SK-N-SH treated with all-trans-retinoic acid at 6 μM for 48 hours (cell line): ENCODE measurements around the gene ACP2.
A peak's percentile ranks its signal among the peaks of the same experiment; 100 is the strongest.

Experiments used
- ATAC-seq: fragments of 200-7000 bp; cut with Tn5 transposase; 3 replicates; pipeline ENCODE4 v1.9.1; 2020; ENCODE audit warnings: mild to moderate bottlenecking, moderate library complexity
- ARNTL ChIP-seq: fragments of 450-650 bp; formaldehyde crosslinking; IDR thresholded peaks from 2 replicates; pipeline ENCODE4 v1.5.0; 2020; ENCODE audit warnings: low read depth, mild to moderate bottlenecking, moderate library complexity, borderline replicate concordance
- BACH2 ChIP-seq: fragments of 250-450 bp; sonication (Bioruptor Pico); IDR thresholded peaks from 2 replicates; pipeline ENCODE4 v1.9.0; 2021; ENCODE audit warnings: mild to moderate bottlenecking, borderline replicate concordance
- CSDC2 ChIP-seq: fragments of 250-450 bp; sonication (Bioruptor Pico); IDR thresholded peaks from 2 replicates; pipeline ENCODE4 v1.5.0; 2020; ENCODE audit warnings: mild to moderate bottlenecking, moderate library complexity
- ESRRG ChIP-seq: fragments of 250-450 bp; sonication (Bioruptor Pico); IDR thresholded peaks from 2 replicates; pipeline ENCODE4 v1.6.1; 2021; ENCODE audit warnings: mild to moderate bottlenecking
- OSR1 ChIP-seq: fragments of 250-450 bp; sonication (Bioruptor Pico); IDR thresholded peaks from 2 replicates; pipeline ENCODE4 v1.8.0; 2022; ENCODE audit warnings: moderate library complexity, mild to moderate bottlenecking, inconsistent platforms
- PPARA ChIP-seq: fragments of 250-450 bp; sonication (Bioruptor Pico); IDR thresholded peaks from 2 replicates; pipeline ENCODE4 v1.5.0; 2020; ENCODE audit warnings: mild to moderate bottlenecking, borderline replicate concordance
- RARB ChIP-seq: fragments of 250-450 bp; sonication (Bioruptor Pico); IDR thresholded peaks from 2 replicates; pipeline ENCODE4 v1.8.0; 2021; ENCODE audit warnings: mild to moderate bottlenecking, moderate library complexity
- SNAI2 ChIP-seq: fragments of 250-450 bp; sonication (Bioruptor Pico); IDR thresholded peaks from 2 replicates; pipeline ENCODE4 v1.5.0; 2020; ENCODE audit warnings: mild to moderate bottlenecking, moderate library complexity
- TCF4 ChIP-seq: fragments of 250-450 bp; sonication (Bioruptor Pico); IDR thresholded peaks from 2 replicates; pipeline ENCODE4 v1.8.0; 2021; ENCODE audit warnings: mild to moderate bottlenecking, moderate library complexity, borderline replicate concordance
- TOX ChIP-seq: fragments of 250-450 bp; sonication (Bioruptor Pico); IDR thresholded peaks from 2 replicates; pipeline ENCODE4 v1.8.0; 2021; ENCODE audit warnings: mild to moderate bottlenecking, moderate library complexity, borderline replicate concordance
- ZFP3 ChIP-seq: fragments of 250-450 bp; sonication (Bioruptor Pico); IDR thresholded peaks from 2 replicates; pipeline ENCODE4 v1.5.0; 2020; ENCODE audit warnings: mild to moderate bottlenecking, moderate library complexity
- ZFP30 ChIP-seq: fragments of 450-650 bp; formaldehyde crosslinking; IDR thresholded peaks from 2 replicates; pipeline ENCODE4 v1.5.0; 2022; ENCODE audit warnings: mild to moderate bottlenecking, moderate library complexity
- ZNF565 ChIP-seq: fragments of 450-650 bp; formaldehyde crosslinking; conservative IDR thresholded peaks from 2 replicates; pipeline ENCODE4 v1.5.0; 2020; ENCODE audit warnings: low read depth, mild to moderate bottlenecking, moderate library complexity
- ZNF70 ChIP-seq: fragments of 450-650 bp; formaldehyde crosslinking; IDR thresholded peaks from 2 replicates; pipeline ENCODE4 v1.5.0; 2020; ENCODE audit warnings: mild to moderate bottlenecking, moderate library complexity
- ZNF8 ChIP-seq: fragments of 450-650 bp; formaldehyde crosslinking; IDR thresholded peaks from 2 replicates; pipeline ENCODE4 v1.5.0; 2020; ENCODE audit warnings: mild to moderate bottlenecking, moderate library complexity
- TF ChIP-seq, protein P1 (sequence below): fragments of 250-450 bp; sonication (Bioruptor Pico); IDR thresholded peaks from 2 replicates; pipeline ENCODE4 v1.5.1; 2020; ENCODE audit warnings: low read depth, mild to moderate bottlenecking, moderate library complexity
- TF ChIP-seq, protein P2 (sequence below): fragments of 250-450 bp; sonication (Bioruptor Pico); IDR thresholded peaks from 2 replicates; pipeline ENCODE4 v1.5.1; 2021; ENCODE audit warnings: mild to moderate bottlenecking, moderate library complexity
- TF ChIP-seq, protein P3 (sequence below): fragments of 250-450 bp; sonication (Bioruptor Pico); IDR thresholded peaks from 2 replicates; pipeline ENCODE4 v1.8.0; 2020; ENCODE audit warnings: mild to moderate bottlenecking, moderate library complexity, borderline replicate concordance
- TF ChIP-seq, protein P4 (sequence below): fragments of 250-450 bp; sonication (Bioruptor Pico); IDR thresholded peaks from 2 replicates; pipeline ENCODE4 v1.8.0; 2021; ENCODE audit warnings: low read depth, mild to moderate bottlenecking, moderate library complexity, borderline replicate concordance

ACP2 gene

DNA sequence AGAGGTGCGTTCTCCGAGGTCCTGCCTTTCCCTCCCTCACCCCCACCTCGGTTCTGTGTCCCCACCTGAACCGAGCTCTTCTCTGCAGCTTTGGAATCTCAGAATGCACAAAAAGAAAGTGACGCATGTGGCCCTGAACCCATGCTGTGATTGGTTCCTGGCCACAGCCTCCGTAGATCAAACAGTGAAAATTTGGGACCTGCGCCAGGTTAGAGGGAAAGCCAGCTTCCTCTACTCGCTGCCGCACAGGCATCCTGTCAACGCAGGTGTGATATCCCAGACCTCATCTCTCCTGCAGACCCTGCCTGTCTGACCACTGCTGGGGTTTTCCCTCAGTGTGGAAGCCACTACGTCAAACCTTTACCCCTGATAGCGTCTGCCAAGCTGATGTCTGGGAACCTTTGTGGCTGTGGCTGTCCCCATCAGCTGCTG, 13.9 kb downstream of the ACP2 start:
- no peak for TF ChIP-seq RARB (CRISPR knock-in tag)
- TF ChIP-seq CSDC2 (CRISPR knock-in tag) = no peak
- no peak for TF ChIP-seq ZFP3 (CRISPR knock-in tag)
- no peak for TF ChIP-seq ZNF565 (CRISPR knock-in tag)
- TF ChIP-seq SNAI2 (CRISPR knock-in tag) = no peak
- TF ChIP-seq ZNF70 (CRISPR knock-in tag) = no peak
- TF ChIP-seq ZNF8 (CRISPR knock-in tag) = no peak
- no peak for TF ChIP-seq TCF4 (CRISPR knock-in tag)
- TF ChIP-seq, protein P1, sequence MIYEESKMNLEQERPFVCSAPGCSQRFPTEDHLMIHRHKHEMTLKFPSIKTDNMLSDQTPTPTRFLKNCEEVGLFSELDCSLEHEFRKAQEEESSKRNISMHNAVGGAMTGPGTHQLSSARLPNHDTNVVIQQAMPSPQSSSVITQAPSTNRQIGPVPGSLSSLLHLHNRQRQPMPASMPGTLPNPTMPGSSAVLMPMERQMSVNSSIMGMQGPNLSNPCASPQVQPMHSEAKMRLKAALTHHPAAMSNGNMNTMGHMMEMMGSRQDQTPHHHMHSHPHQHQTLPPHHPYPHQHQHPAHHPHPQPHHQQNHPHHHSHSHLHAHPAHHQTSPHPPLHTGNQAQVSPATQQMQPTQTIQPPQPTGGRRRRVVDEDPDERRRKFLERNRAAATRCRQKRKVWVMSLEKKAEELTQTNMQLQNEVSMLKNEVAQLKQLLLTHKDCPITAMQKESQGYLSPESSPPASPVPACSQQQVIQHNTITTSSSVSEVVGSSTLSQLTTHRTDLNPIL (CRISPR knock-in tag) = no peak
- no peak for TF ChIP-seq PPARA
- no peak for TF ChIP-seq ZFP30
- TF ChIP-seq, protein P2, sequence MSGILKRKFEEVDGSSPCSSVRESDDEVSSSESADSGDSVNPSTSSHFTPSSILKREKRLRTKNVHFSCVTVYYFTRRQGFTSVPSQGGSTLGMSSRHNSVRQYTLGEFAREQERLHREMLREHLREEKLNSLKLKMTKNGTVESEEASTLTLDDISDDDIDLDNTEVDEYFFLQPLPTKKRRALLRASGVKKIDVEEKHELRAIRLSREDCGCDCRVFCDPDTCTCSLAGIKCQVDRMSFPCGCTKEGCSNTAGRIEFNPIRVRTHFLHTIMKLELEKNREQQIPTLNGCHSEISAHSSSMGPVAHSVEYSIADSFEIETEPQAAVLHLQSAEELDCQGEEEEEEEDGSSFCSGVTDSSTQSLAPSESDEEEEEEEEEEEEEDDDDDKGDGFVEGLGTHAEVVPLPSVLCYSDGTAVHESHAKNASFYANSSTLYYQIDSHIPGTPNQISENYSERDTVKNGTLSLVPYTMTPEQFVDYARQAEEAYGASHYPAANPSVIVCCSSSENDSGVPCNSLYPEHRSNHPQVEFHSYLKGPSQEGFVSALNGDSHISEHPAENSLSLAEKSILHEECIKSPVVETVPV (CRISPR knock-in tag) = no peak
- no peak for TF ChIP-seq ARNTL (CRISPR knock-in tag)
- no peak for TF ChIP-seq TOX (CRISPR knock-in tag)
- TF ChIP-seq, protein P3, sequence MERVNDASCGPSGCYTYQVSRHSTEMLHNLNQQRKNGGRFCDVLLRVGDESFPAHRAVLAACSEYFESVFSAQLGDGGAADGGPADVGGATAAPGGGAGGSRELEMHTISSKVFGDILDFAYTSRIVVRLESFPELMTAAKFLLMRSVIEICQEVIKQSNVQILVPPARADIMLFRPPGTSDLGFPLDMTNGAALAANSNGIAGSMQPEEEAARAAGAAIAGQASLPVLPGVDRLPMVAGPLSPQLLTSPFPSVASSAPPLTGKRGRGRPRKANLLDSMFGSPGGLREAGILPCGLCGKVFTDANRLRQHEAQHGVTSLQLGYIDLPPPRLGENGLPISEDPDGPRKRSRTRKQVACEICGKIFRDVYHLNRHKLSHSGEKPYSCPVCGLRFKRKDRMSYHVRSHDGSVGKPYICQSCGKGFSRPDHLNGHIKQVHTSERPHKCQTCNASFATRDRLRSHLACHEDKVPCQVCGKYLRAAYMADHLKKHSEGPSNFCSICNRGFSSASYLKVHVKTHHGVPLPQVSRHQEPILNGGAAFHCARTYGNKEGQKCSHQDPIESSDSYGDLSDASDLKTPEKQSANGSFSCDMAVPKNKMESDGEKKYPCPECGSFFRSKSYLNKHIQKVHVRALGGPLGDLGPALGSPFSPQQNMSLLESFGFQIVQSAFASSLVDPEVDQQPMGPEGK = no peak
- TF ChIP-seq, all 23 proteins: peak for 0
- no peak; the same call in 2 of the 3 replicates for ATAC-seq

DNA sequence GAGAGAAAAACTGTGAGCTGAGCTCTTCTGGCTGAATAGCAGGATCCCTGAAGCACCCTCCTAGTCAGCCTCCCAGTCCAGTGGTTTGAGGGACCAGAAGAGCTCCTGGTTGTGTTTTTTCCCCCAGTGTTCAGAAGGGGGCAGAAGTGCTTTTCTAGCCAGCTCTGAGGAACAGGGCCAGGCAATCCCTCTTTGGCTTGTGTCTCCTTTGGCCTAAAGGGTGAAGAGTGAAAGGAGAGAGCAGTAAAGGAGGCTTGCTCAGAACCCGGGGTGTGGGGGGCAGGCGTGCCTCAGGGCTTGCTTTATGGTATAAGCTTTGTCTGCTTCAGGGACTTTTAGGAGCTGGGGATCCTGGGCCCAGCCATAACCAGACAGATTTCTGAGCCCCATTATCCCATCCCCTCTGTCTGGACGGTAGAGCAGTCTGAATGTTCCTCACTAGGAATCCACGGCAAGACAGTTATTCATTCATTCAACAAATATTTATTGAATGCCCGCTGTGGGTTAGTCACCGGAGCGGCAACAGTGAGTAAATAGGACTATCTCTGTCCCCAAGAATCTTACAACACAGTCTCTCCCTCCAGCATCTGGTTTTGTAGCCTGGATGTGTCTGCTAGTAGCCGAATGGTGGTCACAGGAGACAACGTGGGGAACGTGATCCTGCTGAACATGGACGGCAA, 14.5 kb downstream of the ACP2 start:
- TF ChIP-seq, protein P4, sequence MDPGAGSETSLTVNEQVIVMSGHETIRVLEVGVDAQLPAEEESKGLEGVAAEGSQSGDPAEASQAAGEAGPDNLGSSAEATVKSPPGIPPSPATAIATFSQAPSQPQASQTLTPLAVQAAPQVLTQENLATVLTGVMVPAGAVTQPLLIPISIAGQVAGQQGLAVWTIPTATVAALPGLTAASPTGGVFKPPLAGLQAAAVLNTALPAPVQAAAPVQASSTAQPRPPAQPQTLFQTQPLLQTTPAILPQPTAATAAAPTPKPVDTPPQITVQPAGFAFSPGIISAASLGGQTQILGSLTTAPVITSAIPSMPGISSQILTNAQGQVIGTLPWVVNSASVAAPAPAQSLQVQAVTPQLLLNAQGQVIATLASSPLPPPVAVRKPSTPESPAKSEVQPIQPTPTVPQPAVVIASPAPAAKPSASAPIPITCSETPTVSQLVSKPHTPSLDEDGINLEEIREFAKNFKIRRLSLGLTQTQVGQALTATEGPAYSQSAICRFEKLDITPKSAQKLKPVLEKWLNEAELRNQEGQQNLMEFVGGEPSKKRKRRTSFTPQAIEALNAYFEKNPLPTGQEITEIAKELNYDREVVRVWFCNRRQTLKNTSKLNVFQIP = no peak
- TF ChIP-seq ZFP30 = no peak
- no peak for TF ChIP-seq ARNTL (CRISPR knock-in tag)
- TF ChIP-seq TOX (CRISPR knock-in tag) = no peak
- no peak for TF ChIP-seq OSR1 (CRISPR knock-in tag)
- TF ChIP-seq, protein P3 = no peak
- no peak for TF ChIP-seq BACH2 (CRISPR knock-in tag)
- TF ChIP-seq ESRRG (CRISPR knock-in tag) = no peak
- TF ChIP-seq, protein P1 (CRISPR knock-in tag) = no peak
- peak; percentile 74 for ATAC-seq

DNA sequence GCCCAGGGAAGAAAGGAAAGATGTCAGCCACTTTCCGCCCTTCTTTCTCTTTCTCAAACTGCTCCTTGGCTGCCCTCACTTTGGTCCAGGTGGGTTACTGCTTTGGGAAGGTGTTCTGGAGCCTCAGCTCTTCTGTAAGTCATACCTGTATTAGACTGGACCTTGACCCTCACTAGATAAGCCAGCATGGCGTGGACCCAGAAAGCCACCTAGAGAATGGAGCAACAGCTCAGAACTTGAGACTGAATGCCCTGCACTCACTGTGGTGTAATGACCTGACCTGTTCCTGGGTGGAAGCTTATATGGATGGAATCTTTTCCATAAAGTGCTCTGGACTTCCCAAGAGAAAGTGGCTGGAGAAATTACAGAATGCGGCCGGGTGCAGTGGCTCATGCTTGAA, 15.6 kb downstream of the ACP2 start:
- TF ChIP-seq, protein P3 = no peak

More for the DNA sequence above, 15.6 kb downstream of the ACP2 start:
- ATAC-seq = no peak
